Fibroblast of skin of right biceps (primary cell): Measurements from ENCODE around the gene SH3RF3.

Experiments used
- DNase-seq: peaks from one replicate; pipeline ENCODE4 v3.0.0-alpha.2; 2013

SH3RF3 gene

GRCh38 chr2:109318150-109318948 lies 189.3 kb downstream of the SH3RF3 start:
- DNase-seq: peak; percentile 91

- DNase-seq: no peak
Measured at GRCh38 chr2:109318949-109319342, 189.9 kb downstream of the SH3RF3 start.

GRCh38 chr2:109320195-109320922 lies 191.4 kb downstream of the SH3RF3 start:
- DNase-seq: no peak

GRCh38 chr2:109321570-109321969 lies 192.6 kb downstream of the SH3RF3 start:
- DNase-seq: peak; percentile 56

GRCh38 chr2:109322111-109322510 lies 193.1 kb downstream of the SH3RF3 start:
- DNase-seq: peak; percentile 90

- no peak for DNase-seq
Measured at GRCh38 chr2:109322641-109323040, 193.6 kb downstream of the SH3RF3 start.

GRCh38 chr2:109324861-109325260 lies 195.9 kb downstream of the SH3RF3 start:
- DNase-seq: peak; percentile 93

- DNase-seq: no peak
Measured at GRCh38 chr2:109325570-109325969, 196.6 kb downstream of the SH3RF3 start.

GRCh38 chr2:109326306-109326705 lies 197.3 kb downstream of the SH3RF3 start:
- DNase-seq: no peak

GRCh38 chr2:109330056-109330455 lies 201.1 kb downstream of the SH3RF3 start:
- DNase-seq: peak; percentile 83

GRCh38 chr2:109331081-109331480 lies 202.1 kb downstream of the SH3RF3 start:
- DNase-seq: peak; percentile 39

GRCh38 chr2:109331896-109332848 lies 203.2 kb downstream of the SH3RF3 start:
- peak; percentile 96 for DNase-seq

- DNase-seq: no peak
Measured at GRCh38 chr2:109332880-109333279, 203.9 kb downstream of the SH3RF3 start.

- no peak for DNase-seq
Measured at GRCh38 chr2:109333414-109334210, 204.6 kb downstream of the SH3RF3 start.

GRCh38 chr2:109335631-109336176 lies 206.7 kb downstream of the SH3RF3 start:
- peak; percentile 87 for DNase-seq

- no peak for DNase-seq
Measured at GRCh38 chr2:109336296-109336695, 207.3 kb downstream of the SH3RF3 start.

GRCh38 chr2:109337221-109337620 lies 208.2 kb downstream of the SH3RF3 start:
- DNase-seq: no peak

- peak; percentile 69 for DNase-seq
Measured at GRCh38 chr2:109339519-109339966, 210.5 kb downstream of the SH3RF3 start.

- no peak for DNase-seq
Measured at GRCh38 chr2:109340381-109340780, 211.4 kb downstream of the SH3RF3 start.

- DNase-seq: no peak
Measured at GRCh38 chr2:109341355-109342255, 212.6 kb downstream of the SH3RF3 start.
